Upper lobe of left lung (tissue), 6 donors: ENCODE measurements around the gene IGFBP3. TPM values are rescaled to one million over a fixed set of nuclear protein-coding genes. Genes with fewer than 3 reads are reported as not detected.
A peak's percentile ranks its signal among the peaks of the same experiment; 100 is the strongest.

Source experiments
- ATAC-seq, 2 donors: fragments of 200-7000 bp; cut with Tn5 transposase; one replicate each; pipeline ENCODE4 v1.9.1; 2022; ENCODE audit warnings: mild to moderate bottlenecking in 2 of 2, moderate library complexity in 2 of 2; ENCODE audit not compliant: low FRiP score in 2 of 2
- DNase-seq, 2 donors: peaks; one replicate each; pipeline ENCODE4 v3.0.0-alpha.2; 2019 to 2020
- H3K27ac ChIP-seq, 4 donors: fragments of 200-600 bp; sonication (generic); one replicate each; pipeline ENCODE4 v1.5.1; 2016 to 2019
- H3K27me3 ChIP-seq, 4 donors: fragments of 200-600 bp; sonication (generic); one replicate each; pipeline ENCODE4 v1.5.1; 2017 to 2019
- H3K36me3 ChIP-seq, 4 donors: fragments of 200-600 bp; sonication (generic); one replicate each; pipeline ENCODE4 v1.5.1; 2016 to 2019
- H3K4me1 ChIP-seq, 4 donors: fragments of 200-600 bp; sonication (generic); one replicate each; pipeline ENCODE4 v1.5.1; 2018 to 2019
- H3K4me3 ChIP-seq, 4 donors: fragments of 200-600 bp; sonication (generic); one replicate each; pipeline ENCODE4 v1.5.1; 2017 to 2019; ENCODE audit warnings: mild to moderate bottlenecking in 2 of 4, moderate library complexity in 1 of 4
- H3K9me3 ChIP-seq, 4 donors: fragments of 200-600 bp; sonication (generic); one replicate each; pipeline ENCODE4 v1.5.1; 2018 to 2019
- EP300 ChIP-seq, 4 donors: sonication (generic); formaldehyde crosslinking; IDR thresholded peaks; one replicate each; pipeline ENCODE4 v1.5.1; 2017; ENCODE audit warnings: antibody characterized with exemption in 4 of 4, control low read depth in 2 of 4
- POLR2A ChIP-seq, 4 donors: fragments of 450-650 bp; IDR thresholded peaks; one replicate each; pipeline ENCODE4 v1.5.1; 2016 to 2017; ENCODE audit warnings: antibody characterized with exemption in 4 of 4, mild to moderate bottlenecking in 2 of 4
- POLR2AphosphoS5 ChIP-seq, 2 donors: sonication (generic); formaldehyde crosslinking; IDR thresholded peaks; one replicate each; pipeline ENCODE4 v1.5.1; 2017; ENCODE audit warnings: antibody characterized with exemption in 2 of 2
- WGBS, 2 donors: methylation state at CpG; one replicate each; pipeline ENCODE4 v1.1.5; 2017 to 2018; 5-methylcytosine and 5-hydroxymethylcytosine counted together
- total RNA-seq, 6 donors: library from RNA; depleted of rRNA in 4 of 6; stranded (reverse); fragments of >200 nt in 4 of 6; gene quantifications; one replicate each; pipeline versions ENCODE4 v1.1.0 to v1.2.1, GENCODE V29; 2016 to 2021
- TF ChIP-seq, protein P1 (sequence below), 6 experiments: fragments of 450-650 bp in 4 of 6; fragments of 200-600 bp in 2 of 6; sonication (generic) in 2 of 6; IDR thresholded peaks; one replicate each; pipeline ENCODE4 v1.5.1; 2016 to 2019; ENCODE audit warnings: antibody characterized with exemption in 6 of 6
- donor health status: DM: no; HTN: no; CAD: no; lungs with moderate emphysema.
- donor health status: DM: no; HTN: yes; CAD: no; lungs with severe emphysema.

Gene IGFBP3
- total RNA-seq, 6 donors from 2014 or later, result 21.5 to 107 (median 40.1) TPM

DNA sequence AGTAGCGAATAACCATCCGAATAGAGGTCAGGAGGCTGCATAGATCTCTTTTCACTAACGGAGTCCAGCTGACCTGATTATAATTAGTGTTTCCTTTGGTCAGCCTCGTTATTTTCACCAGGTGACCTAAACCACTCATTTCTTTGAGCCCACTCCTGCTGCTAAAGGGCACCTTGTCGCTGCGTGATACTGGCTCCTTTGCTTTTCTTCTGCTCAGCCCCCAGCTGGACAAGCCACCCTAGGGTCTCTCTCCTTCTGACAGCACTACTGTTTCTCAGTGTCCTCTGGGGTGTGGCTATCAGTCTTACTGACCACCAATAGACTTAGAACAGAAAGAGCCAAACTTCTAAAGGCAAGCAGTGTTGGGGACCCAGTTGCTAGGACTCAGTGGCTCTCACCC, 2.7 kb upstream of the IGFBP3 start:
- no peak overlapping the region for H3K4me3 ChIP-seq
- no peak overlapping the region for H3K27ac ChIP-seq
- peaks cover 27 to 45% (median 30%) of the 10 kb centered on the region in 4 donors for H3K4me1 ChIP-seq
- TF ChIP-seq POLR2A (IDR thresholded peaks at IDR 0.05) (no peak), EP300 (IDR thresholded peaks at IDR 0.05) (no peak), POLR2AphosphoS5 (IDR thresholded peaks at IDR 0.05) (no peak)
- TF ChIP-seq, protein P1, sequence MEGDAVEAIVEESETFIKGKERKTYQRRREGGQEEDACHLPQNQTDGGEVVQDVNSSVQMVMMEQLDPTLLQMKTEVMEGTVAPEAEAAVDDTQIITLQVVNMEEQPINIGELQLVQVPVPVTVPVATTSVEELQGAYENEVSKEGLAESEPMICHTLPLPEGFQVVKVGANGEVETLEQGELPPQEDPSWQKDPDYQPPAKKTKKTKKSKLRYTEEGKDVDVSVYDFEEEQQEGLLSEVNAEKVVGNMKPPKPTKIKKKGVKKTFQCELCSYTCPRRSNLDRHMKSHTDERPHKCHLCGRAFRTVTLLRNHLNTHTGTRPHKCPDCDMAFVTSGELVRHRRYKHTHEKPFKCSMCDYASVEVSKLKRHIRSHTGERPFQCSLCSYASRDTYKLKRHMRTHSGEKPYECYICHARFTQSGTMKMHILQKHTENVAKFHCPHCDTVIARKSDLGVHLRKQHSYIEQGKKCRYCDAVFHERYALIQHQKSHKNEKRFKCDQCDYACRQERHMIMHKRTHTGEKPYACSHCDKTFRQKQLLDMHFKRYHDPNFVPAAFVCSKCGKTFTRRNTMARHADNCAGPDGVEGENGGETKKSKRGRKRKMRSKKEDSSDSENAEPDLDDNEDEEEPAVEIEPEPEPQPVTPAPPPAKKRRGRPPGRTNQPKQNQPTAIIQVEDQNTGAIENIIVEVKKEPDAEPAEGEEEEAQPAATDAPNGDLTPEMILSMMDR (IDR thresholded peaks at IDR 0.05), result no peak
- H3K27me3 ChIP-seq, result peaks cover 0 to 19% (median 7%) of the 10 kb centered on the region in 4 donors
- ATAC-seq (no peak), DNase-seq (no peak)
- H3K36me3 ChIP-seq, result no peaks in the 10 kb centered on the region
- no peaks in the 10 kb centered on the region for H3K9me3 ChIP-seq
- 69 to 71% methylated on average over 6 of the region's 6 CpGs for WGBS, 2 donors

DNA sequence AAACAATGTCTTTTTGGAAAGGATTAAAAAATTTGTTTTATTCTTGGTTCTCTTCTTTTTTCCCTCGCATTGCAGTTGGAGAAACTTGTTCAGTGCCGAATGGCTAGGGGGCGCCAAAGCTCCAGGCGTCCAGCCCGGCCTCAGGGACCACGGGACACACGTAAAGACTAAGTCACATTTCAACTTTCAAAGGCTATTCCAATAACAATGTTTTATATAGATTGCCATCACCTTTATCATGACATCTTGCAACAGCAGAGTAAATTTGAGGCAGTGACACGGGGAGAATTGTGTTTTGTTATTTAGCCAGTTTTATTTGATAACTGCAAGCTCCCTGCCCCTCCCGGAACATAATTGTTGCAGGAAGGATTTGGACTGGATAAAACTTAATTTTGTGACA, 2.2 kb upstream of the IGFBP3 start:
- H3K27ac ChIP-seq, result no peak overlapping the region
- 9% methylated on average over 9 of the region's 9 CpGs for WGBS, 2 donors
- no peaks in the 10 kb centered on the region for H3K9me3 ChIP-seq
- no peaks in the 10 kb centered on the region for H3K36me3 ChIP-seq
- H3K4me1 ChIP-seq, result peaks cover 27 to 50% (median 30%) of the 10 kb centered on the region in 4 donors
- peak in 1 of 2 donors; percentile 73 for ATAC-seq
- H3K4me3 ChIP-seq, result peak overlapping the region in 1 of 4 donors; percentile 13
- TF ChIP-seq, protein P1 (IDR thresholded peaks at IDR 0.05), result peak; percentile 55 to 85 (median 70)
- no peak for TF ChIP-seq POLR2A (IDR thresholded peaks at IDR 0.05)
- peaks cover 0 to 19% (median 7%) of the 10 kb centered on the region in 4 donors for H3K27me3 ChIP-seq
- DNase-seq, result peak; percentile 67 to 90

DNA sequence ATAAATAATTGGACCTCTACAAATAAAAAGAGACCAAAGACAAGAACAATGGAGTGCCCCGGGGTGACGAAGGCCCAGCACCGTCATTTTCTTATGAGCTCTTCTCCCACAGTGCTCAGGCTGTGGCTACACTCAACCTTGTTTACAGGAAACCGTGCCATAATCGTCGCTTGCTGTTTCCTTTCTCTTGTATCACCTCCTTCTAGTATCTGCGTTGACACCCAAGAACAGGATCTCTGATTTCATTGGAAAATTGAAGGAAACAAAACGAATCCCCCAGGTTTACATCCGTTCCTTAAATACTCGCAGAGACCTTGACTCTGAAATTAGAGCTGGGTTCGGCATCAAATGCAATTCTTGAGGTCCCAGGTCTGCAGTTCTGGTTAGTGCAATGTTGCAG, 1.7 kb upstream of the IGFBP3 start:
- WGBS, 2 donors, result 1 to 2% methylated on average over 11 of the region's 11 CpGs

DNA sequence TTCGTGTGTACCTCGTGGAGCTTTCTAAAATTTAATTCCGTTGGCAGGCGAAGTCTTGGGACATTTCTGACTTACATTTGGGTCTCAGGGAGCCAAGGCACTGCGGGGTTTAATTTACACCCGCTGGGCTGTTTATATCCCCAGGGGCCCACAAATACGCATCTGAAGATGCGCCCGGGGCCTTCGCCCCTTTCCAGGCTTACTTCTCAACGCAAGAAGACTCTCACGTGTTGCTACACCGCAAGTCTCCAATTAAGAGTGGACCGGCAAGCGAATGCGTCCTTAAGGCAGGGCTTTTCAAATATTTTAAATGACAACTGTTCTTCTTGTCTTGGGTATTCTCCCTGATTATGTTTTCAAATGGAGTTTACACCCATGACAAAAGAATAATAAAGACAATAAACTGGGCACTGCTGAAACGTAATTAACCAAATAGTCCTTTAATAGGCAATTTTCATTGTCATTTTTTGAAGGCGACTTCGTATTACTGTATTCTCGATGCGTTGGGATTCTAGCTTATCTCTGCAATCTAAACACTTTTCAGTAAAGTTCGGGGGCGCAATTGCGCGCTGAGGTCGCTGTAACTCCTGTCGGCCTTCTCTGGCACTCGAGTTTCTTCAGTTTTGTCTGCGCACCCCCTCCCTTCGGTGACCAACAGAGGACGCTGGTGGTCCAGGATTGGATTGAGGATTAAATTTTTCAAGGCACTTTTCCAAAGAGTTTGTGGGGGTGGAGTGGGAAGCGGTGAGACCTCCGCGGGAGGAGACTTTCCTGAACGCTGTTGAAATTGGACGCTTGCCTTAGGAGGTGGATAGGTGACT, 837 bp upstream of the IGFBP3 start:
- WGBS, 2 donors, result 3% methylated on average over 35 to 36 of the region's 36 CpGs
- H3K27me3 ChIP-seq, result peaks cover 0 to 19% (median 7%) of the 10 kb centered on the region in 4 donors
- peaks cover 32 to 58% (median 34%) of the 10 kb centered on the region in 4 donors for H3K4me1 ChIP-seq
- TF ChIP-seq EP300 (IDR thresholded peaks at IDR 0.05), result no peak
- TF ChIP-seq, protein P1 (IDR thresholded peaks at IDR 0.05), result peak in 5 of 6 experiments; percentile 56 to 67 (median 62)
- no peaks in the 10 kb centered on the region for H3K9me3 ChIP-seq
- H3K4me3 ChIP-seq, result peak overlapping the region in 3 of 4 donors; percentile 42 to 47 (median 46)
- DNase-seq, result no peak
- H3K27ac ChIP-seq, result peak overlapping the region in 1 of 4 donors; percentile 18
- no peaks in the 10 kb centered on the region for H3K36me3 ChIP-seq
- peak; percentile 31 to 57 for ATAC-seq

More for the DNA sequence above, 1.7 kb upstream of the IGFBP3 start:
- Histone ChIP-seq H3K9me3 (no peaks in the 10 kb centered on the region), H3K4me3 (peak overlapping the region in 3 of 4 donors; percentile 6 to 47 (median 13)), H3K4me1 (peaks cover 29 to 54% (median 30%) of the 10 kb centered on the region in 4 donors), H3K27me3 (peaks cover 0 to 19% (median 7%) of the 10 kb centered on the region in 4 donors), H3K36me3 (no peaks in the 10 kb centered on the region), H3K27ac (no peak overlapping the region)
- TF ChIP-seq, protein P1 (IDR thresholded peaks at IDR 0.05), result no peak
- DNase-seq (no peak), ATAC-seq (no peak)

DNA sequence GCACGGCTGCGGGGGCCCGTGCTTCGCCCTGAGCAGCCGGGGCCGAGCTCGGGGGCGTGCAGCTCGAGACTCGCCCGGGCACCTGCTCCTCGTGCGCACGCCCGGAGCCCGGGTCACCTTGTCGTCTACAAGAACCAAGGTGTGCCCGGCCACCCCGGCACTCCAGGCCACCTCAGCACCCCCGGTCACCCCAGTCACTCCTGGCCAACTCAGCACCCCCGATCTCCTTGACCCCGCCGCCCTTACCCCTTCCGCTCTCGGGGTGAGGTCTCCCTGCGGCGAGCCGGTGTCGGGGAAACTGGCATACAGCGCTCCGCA, 268 bp upstream of the IGFBP3 start:
- no peaks in the 10 kb centered on the region for H3K9me3 ChIP-seq
- H3K4me1 ChIP-seq, result peaks cover 32 to 58% (median 34%) of the 10 kb centered on the region in 4 donors
- no peak for DNase-seq
- peak overlapping the region in 3 of 4 donors; percentile 42 to 47 (median 46) for H3K4me3 ChIP-seq
- no peak for TF ChIP-seq POLR2A (IDR thresholded peaks at IDR 0.05)
- no peak for TF ChIP-seq POLR2AphosphoS5 (IDR thresholded peaks at IDR 0.05)
- no peak for TF ChIP-seq EP300 (IDR thresholded peaks at IDR 0.05)
- TF ChIP-seq, protein P1 (IDR thresholded peaks at IDR 0.05), result no peak
- peak overlapping the region in 1 of 4 donors; percentile 18 for H3K27ac ChIP-seq
- 3% methylated on average over 10 of the region's 31 CpGs; no CpG with 5 or more reads in 1 of the 2 donors for whole genome bisulfite sequencing, 2 donors
- peaks cover 0 to 19% (median 7%) of the 10 kb centered on the region in 4 donors for H3K27me3 ChIP-seq
- ATAC-seq, result no peak
- H3K36me3 ChIP-seq, result no peaks in the 10 kb centered on the region
